ENCODE results near the gene AGO4.
"Not testable (repeated sequence)": the region's sequence is repeated elsewhere in the genome, so short reads cannot be mapped to it uniquely, and the experiment has no call there.

AGO4 gene

GRCh38 chr1:35864813-35865212 is 57.0 kb downstream of the AGO4 start:
- no peak overlapping the region for H3K4me3 ChIP-seq (ENCODE audit: low read depth, low read length)
- no peak for TF ChIP-seq CTCF (IDR thresholded peaks at IDR 0.05; ENCODE audit: low read depth, low read length, missing control alignments)
- no peak for DNase-seq (ENCODE audit: low read depth)

- no peak for TF ChIP-seq CTCF (IDR thresholded peaks at IDR 0.05; ENCODE audit: low read depth, low read length, missing control alignments)
- no peak for DNase-seq (ENCODE audit: low read depth)
- no peak overlapping the region for H3K4me3 ChIP-seq (ENCODE audit: low read depth, low read length)
Observed at GRCh38 chr1:35866991-35867390, 59.2 kb downstream of the AGO4 start.

- not testable (repeated sequence) for H3K4me3 ChIP-seq (ENCODE audit: low read depth, low read length); DNase-seq (ENCODE audit: low read depth)
Observed at GRCh38 chr1:35869245-35869950, 61.6 kb downstream of the AGO4 start.

GRCh38 chr1:35870651-35871309 is 63.0 kb downstream of the AGO4 start:
- H3K4me3 ChIP-seq (ENCODE audit: low read depth, low read length) = no peak overlapping the region
- no peak for TF ChIP-seq CTCF (IDR thresholded peaks at IDR 0.05; ENCODE audit: low read depth, low read length, missing control alignments)
- no peak for DNase-seq (ENCODE audit: low read depth)

GRCh38 chr1:35873243-35873750 is 65.5 kb downstream of the AGO4 start:
- DNase-seq (ENCODE audit: low read depth) = no peak
- no peak for TF ChIP-seq CTCF (IDR thresholded peaks at IDR 0.05; ENCODE audit: low read depth, low read length, missing control alignments)
- no peak overlapping the region for H3K4me3 ChIP-seq (ENCODE audit: low read depth, low read length)

- DNase-seq (ENCODE audit: low read depth); H3K4me3 ChIP-seq (ENCODE audit: low read depth, low read length): not testable (repeated sequence)
Observed at GRCh38 chr1:35874115-35874514, 66.3 kb downstream of the AGO4 start.

- TF ChIP-seq CTCF (IDR thresholded peaks at IDR 0.05; ENCODE audit: low read depth, low read length, missing control alignments) = no peak
- no peak overlapping the region for H3K4me3 ChIP-seq (ENCODE audit: low read depth, low read length)
- no peak for DNase-seq (ENCODE audit: low read depth)
Observed at GRCh38 chr1:35876988-35877387, 69.2 kb downstream of the AGO4 start.

- TF ChIP-seq CTCF (IDR thresholded peaks at IDR 0.05; ENCODE audit: low read depth, low read length, missing control alignments) = no peak
- no peak overlapping the region for H3K4me3 ChIP-seq (ENCODE audit: low read depth, low read length)
- no peak for DNase-seq (ENCODE audit: low read depth)
Observed at GRCh38 chr1:35881850-35882273, 74.0 kb downstream of the AGO4 start.
